ENCODE data around the gene MID1.

Gene MID1

GRCh38 chrX:10433296-10433965, 187.0 kb downstream of the MID1 start:
- no peak for DNase-seq (ENCODE audit: low read depth in 2 of 2)

GRCh38 chrX:10429908-10430307, 190.5 kb downstream of the MID1 start:
- DNase-seq (ENCODE audit: low read depth in 2 of 2), result no peak

GRCh38 chrX:10427249-10427648, 193.1 kb downstream of the MID1 start:
- no peak for DNase-seq (ENCODE audit: low read depth in 2 of 2)

- DNase-seq (ENCODE audit: low read depth in 2 of 2), result no peak
These were observed 196.7 kb downstream of the MID1 start for GRCh38 chrX:10423716-10424115.

GRCh38 chrX:10420134-10420533, 200.3 kb downstream of the MID1 start:
- DNase-seq (ENCODE audit: low read depth in 2 of 2), result no peak

GRCh38 chrX:10416424-10416823, 204.0 kb downstream of the MID1 start:
- no peak for DNase-seq (ENCODE audit: low read depth in 2 of 2)

- DNase-seq (ENCODE audit: low read depth in 2 of 2), result no peak
These were observed 204.9 kb downstream of the MID1 start for GRCh38 chrX:10415306-10416001.

GRCh38 chrX:10414862-10415261, 205.5 kb downstream of the MID1 start:
- DNase-seq (ENCODE audit: low read depth in 2 of 2), result no peak

GRCh38 chrX:10414156-10414824, 206.1 kb downstream of the MID1 start:
- no peak for DNase-seq (ENCODE audit: low read depth in 2 of 2)

- no peak for DNase-seq (ENCODE audit: low read depth in 2 of 2)
These were observed 215.9 kb downstream of the MID1 start for GRCh38 chrX:10404436-10404835.

- DNase-seq (ENCODE audit: low read depth in 2 of 2), result no peak
These were observed 219.1 kb downstream of the MID1 start for GRCh38 chrX:10401239-10401638.

GRCh38 chrX:10399043-10399741, 221.2 kb downstream of the MID1 start:
- no peak for DNase-seq (ENCODE audit: low read depth in 2 of 2)

- DNase-seq (ENCODE audit: low read depth in 2 of 2), result no peak
These were observed 222.2 kb downstream of the MID1 start for GRCh38 chrX:10398215-10398614.

GRCh38 chrX:10397349-10397748, 223.0 kb downstream of the MID1 start:
- DNase-seq (ENCODE audit: low read depth in 2 of 2), result no peak

GRCh38 chrX:10395643-10396042, 224.7 kb downstream of the MID1 start:
- DNase-seq (ENCODE audit: low read depth in 2 of 2), result no peak
